Muscle of leg (tissue), 11 donors: ENCODE data around the gene NXPH3. TPM values are rescaled to one million over a fixed set of nuclear protein-coding genes. Genes with fewer than 3 reads are reported as not detected.

Source experiments
- DNase-seq: peaks from one replicate; pipeline ENCODE4 v3.0.0; 2013
- H3K27ac ChIP-seq: one replicate; pipeline ENCODE4 v1.5.1; 2013; ENCODE audit warnings: mild to moderate bottlenecking, low read length, control low read depth
- H3K27me3 ChIP-seq: one replicate; pipeline ENCODE4 v1.6.1; 2013; ENCODE audit warnings: low read length; ENCODE audit not compliant: control insufficient read depth, insufficient read depth
- H3K36me3 ChIP-seq: one replicate; pipeline ENCODE4 v1.6.1; 2013; ENCODE audit warnings: low read length; ENCODE audit not compliant: control insufficient read depth, insufficient read depth
- H3K4me1 ChIP-seq: one replicate; pipeline ENCODE4 v1.6.1; 2013; ENCODE audit warnings: low read length; ENCODE audit not compliant: control insufficient read depth, insufficient read depth
- H3K4me3 ChIP-seq: one replicate; pipeline ENCODE4 v1.5.1; 2013; ENCODE audit warnings: low read length, control low read depth
- H3K9me3 ChIP-seq: replicated peaks from 2 replicates; pipeline ENCODE4 v1.6.1; 2013; ENCODE audit warnings: low read depth, low read length; ENCODE audit not compliant: control insufficient read depth
- WGBS: methylation state at CpG from one replicate; pipeline ENCODE4 v1.1.5; 2013; ENCODE audit warnings: missing lambda C conversion rate; ENCODE audit not compliant: insufficient coverage; 5-methylcytosine and 5-hydroxymethylcytosine counted together
- polyA plus RNA-seq, 8 donors: library from polyadenylated mRNA; unstranded; fragments of 120-200 nt; gene quantifications; one replicate each; pipeline versions ENCODE4 v1.2.1 to v1.2.3, GENCODE V29; 2013; ENCODE audit warnings: inconsistent platforms in 1 of 8, low replicate concordance in 1 of 8; ENCODE audit not compliant: insufficient read length in 8 of 8, insufficient read depth in 1 of 8
- total RNA-seq: library from RNA; stranded (reverse); fragments of 120-200 nt; gene quantifications from one replicate; pipeline ENCODE4 v1.2.4, GENCODE V29; 2013

NXPH3 gene
- total and polyA plus RNA-seq, 9 donors = 1.1 to 2.5 (median 1.5) TPM

DNA sequence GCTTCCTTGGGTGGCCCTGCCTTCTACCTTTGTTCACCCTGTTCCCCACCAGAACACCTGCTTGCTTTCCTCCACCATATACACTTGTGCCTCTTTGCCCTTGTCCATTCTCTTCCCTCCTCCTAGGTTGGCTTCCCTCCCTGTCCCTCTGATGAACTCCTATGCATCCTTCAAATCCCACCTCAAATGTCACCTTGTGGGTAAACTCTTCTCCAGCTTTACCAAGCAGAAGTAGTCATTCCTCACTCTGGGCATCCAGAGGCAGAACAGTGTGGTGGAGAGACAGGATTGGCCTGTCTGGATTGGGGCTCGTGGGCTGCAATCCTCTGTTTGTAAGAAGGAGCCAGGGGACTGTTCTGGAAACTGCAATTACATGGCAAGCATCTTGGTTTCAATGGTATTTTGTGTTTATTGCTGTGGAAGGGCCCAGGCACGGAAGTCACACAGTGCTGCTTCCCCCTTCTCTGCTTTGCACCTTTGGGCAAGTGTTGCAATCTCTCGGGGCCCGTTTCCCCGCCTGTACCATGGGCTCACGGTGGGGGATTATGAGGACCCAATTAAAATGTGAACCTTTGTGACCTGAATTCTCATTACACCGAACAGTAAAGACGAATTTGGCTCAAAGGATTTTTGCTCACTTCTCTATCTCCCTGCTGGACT lies 21.9 kb upstream of the NXPH3 start:
- Histone ChIP-seq H3K9me3 (no peaks in the 10 kb centered on the region), H3K4me3 (no peak overlapping the region), H3K4me1 (peaks cover 61% of the 10 kb centered on the region), H3K27me3 (peaks cover 2% of the 10 kb centered on the region), H3K36me3 (no peaks in the 10 kb centered on the region), H3K27ac (no peak overlapping the region)
- 64% methylated on average over 6 of the region's 8 CpGs for WGBS
- no peak for DNase-seq

DNA sequence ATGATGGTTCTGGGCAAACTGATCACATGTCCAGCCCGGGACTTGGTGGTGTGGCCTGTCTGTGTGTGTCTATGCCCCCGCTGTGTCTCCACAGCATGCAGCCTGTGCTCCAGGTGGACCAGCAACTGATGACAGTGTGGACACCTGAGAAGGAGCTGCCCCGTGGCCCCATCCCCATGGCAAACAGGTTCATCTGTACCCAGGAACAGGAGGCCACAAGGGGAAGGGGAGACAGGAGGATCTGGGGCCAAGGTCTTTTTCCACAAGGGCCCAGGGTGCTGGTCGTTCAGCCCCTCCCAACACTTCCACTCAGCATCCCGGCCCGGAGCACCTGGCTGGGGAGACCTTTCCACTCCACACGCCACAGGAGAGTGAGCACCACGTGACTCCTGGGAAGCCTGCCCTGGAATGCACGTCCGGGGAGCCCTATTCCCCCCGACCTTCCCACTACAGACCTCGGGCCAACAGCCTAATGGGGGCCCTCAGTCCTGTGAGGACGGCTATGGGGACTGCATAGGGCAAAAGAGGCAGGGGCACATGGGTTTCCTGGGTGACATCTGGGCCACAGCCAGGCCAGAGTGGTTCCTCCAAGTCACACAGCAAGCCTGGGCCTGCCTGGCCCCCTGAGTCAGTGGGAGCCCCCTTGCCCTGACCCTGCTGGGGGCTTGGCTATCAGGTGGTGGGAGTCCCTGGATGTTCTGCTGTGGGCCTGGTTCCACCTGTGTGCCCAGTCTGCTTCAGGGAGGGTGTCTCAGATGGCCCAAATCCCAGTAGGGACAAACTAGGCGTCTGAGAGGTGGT lies 20.8 kb upstream of the NXPH3 start:
- Histone ChIP-seq H3K4me3 (no peak overlapping the region), H3K9me3 (no peaks in the 10 kb centered on the region), H3K27ac (no peak overlapping the region), H3K36me3 (no peaks in the 10 kb centered on the region), H3K4me1 (peaks cover 53% of the 10 kb centered on the region), H3K27me3 (peaks cover 2% of the 10 kb centered on the region)
- WGBS = 43% methylated on average over 13 of the region's 14 CpGs
- peak; percentile 51 for DNase-seq

DNA sequence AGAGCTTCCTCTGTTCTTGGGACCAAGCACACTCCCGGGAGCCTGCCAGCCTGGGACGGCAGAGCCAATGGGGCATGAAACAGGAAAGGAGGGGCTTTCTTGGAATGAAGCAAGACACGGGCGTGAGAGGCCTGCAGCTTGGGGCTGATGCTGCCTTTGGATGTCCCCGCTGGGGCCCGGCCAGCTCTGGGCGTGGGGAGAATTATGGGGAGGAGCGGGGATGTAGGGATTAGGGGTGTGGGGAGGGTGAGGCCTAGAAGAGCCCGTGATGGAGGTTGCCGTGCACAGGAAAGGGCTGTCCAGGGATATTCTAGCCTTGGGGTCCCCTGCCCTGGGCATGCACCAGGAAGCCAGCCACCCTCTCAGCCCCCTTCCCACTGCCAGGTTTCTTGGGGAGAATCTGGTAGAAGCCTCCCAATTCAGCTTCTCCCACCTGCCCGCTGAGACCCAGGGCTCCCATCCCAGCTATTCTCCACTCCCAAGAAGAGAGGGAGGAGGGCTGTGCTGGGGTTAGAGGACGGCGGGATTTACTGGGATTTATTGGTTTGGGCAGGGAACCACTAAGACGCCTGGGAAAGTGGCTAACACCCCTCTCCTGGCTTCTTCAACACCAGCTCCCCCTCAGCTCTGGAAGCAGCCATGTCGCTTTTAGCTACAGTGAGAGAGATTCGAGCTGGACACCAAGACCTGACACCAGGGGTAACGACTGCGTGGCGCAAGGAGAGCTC lies 20.0 kb upstream of the NXPH3 start:
- Histone ChIP-seq H3K4me3 (no peak overlapping the region), H3K36me3 (no peaks in the 10 kb centered on the region), H3K9me3 (no peaks in the 10 kb centered on the region), H3K27me3 (peaks cover 2% of the 10 kb centered on the region), H3K4me1 (peaks cover 47% of the 10 kb centered on the region), H3K27ac (no peak overlapping the region)
- DNase-seq = peak; percentile 41
- WGBS = 37% methylated on average over 8 of the region's 19 CpGs

DNA sequence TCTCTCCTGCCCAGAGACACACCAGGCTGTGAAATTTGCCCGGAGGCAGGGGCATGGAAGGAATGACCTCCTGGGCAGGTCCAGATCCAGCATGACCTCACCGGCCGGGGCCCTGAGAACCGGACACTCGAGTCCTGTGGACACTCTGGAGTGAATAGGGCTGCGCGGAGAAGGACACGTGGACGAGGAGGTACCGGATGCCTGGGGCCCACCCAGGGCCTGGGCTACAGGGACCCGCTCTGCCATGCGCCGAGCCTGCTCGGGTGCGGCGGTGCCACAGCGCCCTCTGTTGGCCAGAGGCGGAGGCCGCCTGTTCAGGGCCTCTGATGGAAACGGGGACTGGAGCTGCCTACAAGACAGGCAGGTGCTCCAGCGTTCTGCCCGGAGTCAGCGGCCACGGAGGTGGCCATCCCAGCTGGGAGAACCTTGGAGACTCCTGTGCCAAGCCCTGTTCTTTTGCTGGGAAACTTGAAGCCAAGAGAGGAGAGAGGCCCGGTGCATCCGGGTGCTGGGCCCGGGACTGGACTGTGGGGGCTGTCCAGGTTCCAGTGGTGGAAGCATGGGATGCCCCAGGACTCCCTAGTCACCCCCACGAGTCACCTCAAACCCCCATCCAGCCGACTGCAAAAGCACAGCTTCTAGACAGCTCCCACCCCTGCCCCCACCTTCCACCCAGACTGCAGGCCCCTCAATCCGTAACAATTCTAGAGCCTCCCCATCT lies 19.3 kb upstream of the NXPH3 start:
- no peaks in the 10 kb centered on the region for H3K9me3 ChIP-seq
- peaks cover 2% of the 10 kb centered on the region for H3K27me3 ChIP-seq
- no peaks in the 10 kb centered on the region for H3K36me3 ChIP-seq
- no peak overlapping the region for H3K27ac ChIP-seq
- DNase-seq = peak; percentile 81
- 9% methylated on average over 27 of the region's 30 CpGs for WGBS
- peaks cover 41% of the 10 kb centered on the region for H3K4me1 ChIP-seq
- no peak overlapping the region for H3K4me3 ChIP-seq

DNA sequence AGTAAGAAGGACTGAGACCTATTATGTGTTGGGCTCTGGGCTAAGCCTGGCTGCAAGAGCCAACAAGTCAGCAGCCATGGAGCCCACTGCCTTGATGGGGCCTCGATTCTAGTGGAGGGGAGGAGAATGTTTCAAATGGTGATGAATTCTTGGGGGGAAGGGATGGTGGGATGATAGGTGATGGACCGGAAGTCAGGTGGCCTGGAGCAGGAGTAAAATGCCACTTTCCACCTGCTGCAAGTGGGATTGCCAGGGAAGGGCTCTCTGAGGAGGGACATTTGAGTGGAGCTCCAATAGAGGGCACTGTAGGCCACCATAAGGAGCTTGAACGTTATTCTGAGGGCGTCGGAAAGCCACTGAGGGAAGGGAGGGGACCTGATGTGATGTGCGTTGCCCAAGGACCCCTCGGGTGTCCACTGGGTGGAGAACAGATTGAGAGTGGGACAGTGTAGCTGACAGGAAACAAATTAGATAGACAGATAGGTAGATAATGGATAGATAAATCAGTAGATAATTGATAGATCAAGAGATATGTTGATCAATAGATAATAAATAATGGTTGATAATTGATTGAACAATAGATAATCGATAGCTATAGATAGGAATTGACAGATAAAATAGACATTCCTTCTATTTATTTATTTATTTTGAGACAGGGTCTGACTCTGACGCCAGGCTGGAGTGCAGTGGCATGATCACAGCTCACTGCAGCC lies 18.2 kb upstream of the NXPH3 start:
- no peak overlapping the region for H3K27ac ChIP-seq
- DNase-seq = peak; percentile 49
- peaks cover 2% of the 10 kb centered on the region for H3K27me3 ChIP-seq
- no peaks in the 10 kb centered on the region for H3K36me3 ChIP-seq
- peaks cover 30% of the 10 kb centered on the region for H3K4me1 ChIP-seq
- WGBS = 13% methylated on average over 8 of the region's 9 CpGs
- no peaks in the 10 kb centered on the region for H3K9me3 ChIP-seq
- H3K4me3 ChIP-seq = no peak overlapping the region

DNA sequence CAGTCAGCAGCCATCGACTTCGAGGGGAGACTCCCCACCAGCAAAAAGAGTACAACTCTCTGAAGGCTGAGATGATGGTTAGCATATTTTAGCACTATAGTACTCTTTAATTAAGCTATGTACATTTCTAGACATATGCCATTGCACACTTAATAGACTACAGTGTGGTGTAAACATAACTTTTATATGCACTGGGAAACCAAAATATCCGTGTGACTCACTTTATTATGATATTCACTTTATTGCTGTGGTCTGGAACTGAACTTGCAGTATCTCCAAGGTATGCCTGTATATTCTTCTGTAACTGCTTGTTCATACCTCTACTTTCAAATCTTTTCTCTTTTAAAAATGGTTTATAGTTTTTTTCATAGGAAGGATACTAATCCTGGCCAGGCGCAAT lies 11.0 kb upstream of the NXPH3 start:
- Histone ChIP-seq H3K36me3 (no peaks in the 10 kb centered on the region), H3K27ac (no peak overlapping the region), H3K4me3 (no peak overlapping the region), H3K27me3 (peaks cover 28% of the 10 kb centered on the region), H3K9me3 (no peaks in the 10 kb centered on the region), H3K4me1 (peaks cover 12% of the 10 kb centered on the region)
- no CpG with 5 or more reads among the region's 4 CpGs for WGBS
- DNase-seq = no peak

DNA sequence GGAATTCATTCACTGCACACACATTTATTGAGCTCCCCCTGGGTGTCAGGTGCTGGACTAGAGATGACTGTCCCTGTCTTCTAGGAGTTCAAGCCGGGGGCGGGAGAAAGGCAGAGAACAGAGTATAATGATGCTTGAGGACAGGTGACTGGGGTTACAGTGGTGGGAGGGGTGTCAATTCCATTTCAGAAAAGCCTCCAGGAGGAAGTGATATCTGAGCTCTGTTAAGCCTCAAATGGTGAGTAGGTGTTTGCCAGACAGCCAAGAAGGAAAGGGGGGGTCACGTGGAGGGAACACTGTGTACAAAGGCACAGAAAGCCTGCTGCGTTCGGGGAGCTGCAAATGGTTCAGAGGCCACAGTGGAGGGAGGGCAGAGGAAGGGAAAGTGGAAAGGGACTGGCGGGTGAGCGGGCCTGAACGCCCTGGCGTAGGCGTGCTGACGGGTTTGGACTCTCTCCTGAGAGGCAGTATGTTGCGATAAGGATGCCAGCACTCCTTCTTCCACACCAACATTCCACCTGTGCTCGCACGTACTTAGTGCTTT lies 9.7 kb upstream of the NXPH3 start:
- H3K27me3 ChIP-seq = peaks cover 40% of the 10 kb centered on the region
- no peak overlapping the region for H3K4me3 ChIP-seq
- DNase-seq = peak; percentile 34
- no peaks in the 10 kb centered on the region for H3K9me3 ChIP-seq
- no peak overlapping the region for H3K27ac ChIP-seq
- H3K36me3 ChIP-seq = no peaks in the 10 kb centered on the region
- H3K4me1 ChIP-seq = peaks cover 22% of the 10 kb centered on the region
- 8% methylated on average over 5 of the region's 14 CpGs for WGBS

DNA sequence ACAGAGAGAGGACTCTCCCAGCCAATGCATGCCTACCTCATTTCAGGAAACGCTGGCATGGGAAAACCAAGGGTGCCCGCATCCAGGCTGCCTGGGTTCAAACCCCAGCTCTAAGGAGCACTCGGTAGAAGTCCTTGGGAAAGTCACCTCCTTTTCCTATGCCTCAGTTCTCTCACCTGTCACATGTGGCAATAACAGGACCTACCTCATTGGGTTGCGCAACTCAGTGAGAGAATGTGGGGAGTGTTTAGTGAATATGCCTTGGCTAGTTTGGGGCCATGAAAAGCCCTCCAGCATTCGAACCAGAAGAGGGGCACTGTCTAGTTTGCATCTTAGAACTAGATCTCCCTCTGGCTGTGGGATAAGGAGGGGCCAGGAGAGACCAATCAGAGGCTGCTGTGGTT lies 9.0 kb upstream of the NXPH3 start:
- no peak overlapping the region for H3K4me3 ChIP-seq
- no peak overlapping the region for H3K27ac ChIP-seq
- WGBS = 67% methylated on average over 2 of the region's 5 CpGs
- no peaks in the 10 kb centered on the region for H3K9me3 ChIP-seq
- no peak for DNase-seq
- no peaks in the 10 kb centered on the region for H3K36me3 ChIP-seq
- H3K27me3 ChIP-seq = peaks cover 46% of the 10 kb centered on the region
- peaks cover 22% of the 10 kb centered on the region for H3K4me1 ChIP-seq

DNA sequence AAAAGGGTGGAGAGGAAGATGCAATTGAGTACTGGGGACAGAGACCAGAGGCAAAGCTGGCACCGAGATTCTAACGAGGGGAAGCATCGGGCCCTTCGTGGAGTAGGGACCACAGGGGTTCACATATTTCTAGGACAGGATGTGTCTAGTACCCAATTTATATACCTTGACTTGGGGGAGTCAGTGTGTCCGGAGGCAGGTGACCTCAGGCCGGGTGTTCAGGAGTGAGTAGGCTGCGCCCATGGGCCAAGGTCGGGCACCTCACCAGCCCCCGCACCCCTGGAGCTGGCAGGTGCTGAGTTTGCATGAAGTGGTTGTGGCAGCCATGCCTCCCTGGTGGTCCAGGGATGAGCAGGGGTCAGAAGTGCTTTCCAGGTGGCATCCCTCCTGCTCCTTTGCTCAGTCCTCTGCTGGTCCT lies 8.6 kb upstream of the NXPH3 start:
- peaks cover 49% of the 10 kb centered on the region for H3K27me3 ChIP-seq
- 81% methylated on average over 8 of the region's 9 CpGs for WGBS
- no peak overlapping the region for H3K27ac ChIP-seq
- no peaks in the 10 kb centered on the region for H3K36me3 ChIP-seq
- H3K9me3 ChIP-seq = no peaks in the 10 kb centered on the region
- no peak for DNase-seq
- H3K4me1 ChIP-seq = peaks cover 22% of the 10 kb centered on the region
- H3K4me3 ChIP-seq = no peak overlapping the region
